Spinal cord (tissue), 10 donors: ENCODE measurements around the gene AP2A2. TPM values are rescaled to one million over a fixed set of nuclear protein-coding genes. Genes with fewer than 3 reads are reported as not detected.

ENCODE experiments used
- DNase-seq, 6 donors: peaks; one replicate each; pipeline versions ENCODE4 v3.0.0 to v3.0.0-alpha.2; 2013 to 2015; ENCODE audit warnings: low spot score in 6 of 6, low read depth in 4 of 6
- H3K27ac ChIP-seq: one replicate; pipeline ENCODE4 v1.5.1; 2013; ENCODE audit warnings: low read depth, low read length, control low read depth
- H3K27me3 ChIP-seq: one replicate; pipeline ENCODE4 v1.6.1; 2013; ENCODE audit warnings: low read length; ENCODE audit not compliant: control insufficient read depth, insufficient read depth
- H3K36me3 ChIP-seq: one replicate; pipeline ENCODE4 v1.6.1; 2013; ENCODE audit warnings: low read length; ENCODE audit not compliant: control insufficient read depth, insufficient read depth
- H3K4me1 ChIP-seq: one replicate; pipeline ENCODE4 v1.6.1; 2013; ENCODE audit warnings: low read length; ENCODE audit not compliant: control insufficient read depth, insufficient read depth
- H3K4me3 ChIP-seq: one replicate; pipeline ENCODE4 v1.5.1; 2013; ENCODE audit warnings: low read depth, low read length, control low read depth
- H3K9me3 ChIP-seq: one replicate; pipeline ENCODE4 v1.6.1; 2013; ENCODE audit warnings: low read length; ENCODE audit not compliant: control insufficient read depth, insufficient read depth
- WGBS: methylation state at CpG from one replicate; pipeline ENCODE4 v1.1.5; 2013; ENCODE audit warnings: missing lambda C conversion rate; ENCODE audit not compliant: insufficient coverage; 5-methylcytosine and 5-hydroxymethylcytosine counted together
- polyA plus RNA-seq, 2 donors: library from polyadenylated mRNA; unstranded; fragments of 120-200 nt; gene quantifications; one replicate each; pipeline ENCODE4 v1.2.1, GENCODE V29; 2013; ENCODE audit not compliant: insufficient read length in 2 of 2
- total RNA-seq, 2 donors: library from RNA; depleted of rRNA in 1 of 2; stranded (reverse); fragments of 120-200 nt in 1 of 2; fragments of >200 nt in 1 of 2; gene quantifications; one replicate each; pipeline versions ENCODE4 v1.2.3 to v1.2.4, GENCODE V29; 2013 to 2014
- donor health status: healthy.

AP2A2 gene
- total and polyA plus RNA-seq, 4 donors: 46.4 to 132 (median 82.1) TPM

- H3K36me3 ChIP-seq: peaks cover 12% of the 10 kb centered on the region
- no peak overlapping the region for H3K4me3 ChIP-seq
- peaks cover 57% of the 10 kb centered on the region for H3K4me1 ChIP-seq
- no peaks in the 10 kb centered on the region for H3K27me3 ChIP-seq
- WGBS: 36% methylated on average over 10 of the region's 13 CpGs
- peak in 1 of 6 donors; percentile 47 for DNase-seq
- no peaks in the 10 kb centered on the region for H3K9me3 ChIP-seq
- no peak overlapping the region for H3K27ac ChIP-seq
These were observed 19.2 kb downstream of the AP2A2 start for GRCh38 chr11:944711-945470.

DNA sequence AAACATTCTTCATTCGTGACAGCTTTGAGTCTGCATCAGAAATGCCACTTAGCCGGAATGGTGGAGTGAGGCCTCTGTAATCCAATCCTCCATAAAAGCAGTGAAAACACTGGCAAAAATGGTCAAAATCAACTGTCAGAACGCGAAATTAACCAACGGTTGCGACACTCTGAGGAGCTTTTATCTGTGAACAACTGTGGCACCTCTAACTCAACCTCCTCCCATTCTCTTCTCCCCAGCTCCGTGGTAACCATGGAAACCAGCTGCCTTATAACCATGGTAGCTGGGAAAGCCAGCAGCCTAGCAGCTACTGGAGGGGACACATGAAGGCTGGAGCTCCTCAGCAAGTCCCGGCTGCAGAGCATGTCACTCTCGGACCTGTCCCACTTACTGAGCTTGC, 20.3 kb downstream of the AP2A2 start:
- Histone ChIP-seq H3K27me3 (no peaks in the 10 kb centered on the region), H3K4me3 (no peak overlapping the region), H3K9me3 (no peaks in the 10 kb centered on the region), H3K27ac (peak overlapping the region; percentile 61), H3K4me1 (peaks cover 49% of the 10 kb centered on the region), H3K36me3 (peaks cover 17% of the 10 kb centered on the region)
- DNase-seq: peak in 5 of 6 donors; percentile 77 to 97 (median 84)
- 1% methylated on average over 7 of the region's 9 CpGs for WGBS

- no peak for DNase-seq
- H3K36me3 ChIP-seq: peaks cover 17% of the 10 kb centered on the region
- no CpG with 5 or more reads among the region's 4 CpGs for WGBS
- no peak overlapping the region for H3K27ac ChIP-seq
- H3K27me3 ChIP-seq: no peaks in the 10 kb centered on the region
- H3K4me1 ChIP-seq: peaks cover 47% of the 10 kb centered on the region
- no peak overlapping the region for H3K4me3 ChIP-seq
- no peaks in the 10 kb centered on the region for H3K9me3 ChIP-seq
These were observed 22.1 kb downstream of the AP2A2 start for GRCh38 chr11:947744-948143.

- Histone ChIP-seq H3K27ac (no peak overlapping the region), H3K4me3 (no peak overlapping the region)
These were observed 25.8 kb downstream of the AP2A2 start for GRCh38 chr11:951507-951906.

GRCh38 chr11:952406-953385, 27.0 kb downstream of the AP2A2 start:
- peak in 4 of 6 donors; percentile 46 to 79 (median 64) for DNase-seq
- H3K36me3 ChIP-seq: peaks cover 9% of the 10 kb centered on the region
- H3K4me3 ChIP-seq: no peak overlapping the region
- no peaks in the 10 kb centered on the region for H3K9me3 ChIP-seq
- peak overlapping the region; percentile 70 for H3K27ac ChIP-seq
- WGBS: 44% methylated on average over 15 of the region's 18 CpGs
- H3K4me1 ChIP-seq: peaks cover 36% of the 10 kb centered on the region
- no peaks in the 10 kb centered on the region for H3K27me3 ChIP-seq

More at GRCh38 chr11:951507-951906, 25.8 kb downstream of the AP2A2 start:
- Histone ChIP-seq H3K9me3 (no peaks in the 10 kb centered on the region), H3K27me3 (no peaks in the 10 kb centered on the region), H3K4me1 (peaks cover 44% of the 10 kb centered on the region), H3K36me3 (peaks cover 14% of the 10 kb centered on the region)
- WGBS: 98% methylated on average over 6 of the region's 9 CpGs
- no peak for DNase-seq

DNA sequence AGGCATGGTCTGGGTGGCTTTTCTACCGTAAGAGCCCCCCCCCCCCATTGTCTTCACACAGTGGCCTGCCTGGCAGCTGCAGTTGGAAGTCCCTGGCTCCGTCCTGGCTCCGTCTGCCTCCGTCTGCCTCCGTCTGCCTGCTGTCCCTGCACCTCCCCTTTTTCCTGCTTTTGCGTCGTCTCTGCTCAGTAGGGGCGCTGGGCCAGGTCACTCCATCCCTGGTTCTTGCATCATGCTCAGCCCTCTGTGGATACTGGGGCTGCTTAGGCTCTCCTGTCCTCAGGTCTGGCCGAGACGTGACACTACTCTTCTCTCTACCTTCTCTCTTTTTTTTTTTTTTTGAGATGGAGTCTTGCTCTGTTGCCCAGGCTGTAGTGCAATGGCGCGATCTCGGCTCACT, 27.8 kb downstream of the AP2A2 start:
- no peaks in the 10 kb centered on the region for H3K27me3 ChIP-seq
- peaks cover 36% of the 10 kb centered on the region for H3K4me1 ChIP-seq
- DNase-seq: peak in 1 of 6 donors; percentile 44
- WGBS: 45% methylated on average over 10 of the region's 13 CpGs
- no peak overlapping the region for H3K4me3 ChIP-seq
- peaks cover 9% of the 10 kb centered on the region for H3K36me3 ChIP-seq
- H3K27ac ChIP-seq: no peak overlapping the region
- H3K9me3 ChIP-seq: no peaks in the 10 kb centered on the region

- Histone ChIP-seq H3K4me1 (peaks cover 36% of the 10 kb centered on the region), H3K9me3 (no peaks in the 10 kb centered on the region), H3K4me3 (no peak overlapping the region), H3K27me3 (no peaks in the 10 kb centered on the region), H3K36me3 (peaks cover 15% of the 10 kb centered on the region), H3K27ac (no peak overlapping the region)
- WGBS: 93% methylated on average over 3 of the region's 5 CpGs
- no peak for DNase-seq
These were observed 28.9 kb downstream of the AP2A2 start for GRCh38 chr11:954392-955153.

GRCh38 chr11:955154-956063, 29.7 kb downstream of the AP2A2 start:
- Histone ChIP-seq H3K9me3 (no peaks in the 10 kb centered on the region), H3K4me1 (peaks cover 36% of the 10 kb centered on the region), H3K27me3 (no peaks in the 10 kb centered on the region), H3K27ac (no peak overlapping the region), H3K4me3 (no peak overlapping the region), H3K36me3 (peaks cover 20% of the 10 kb centered on the region)
- WGBS: 70% methylated on average over 12 of the region's 15 CpGs
- peak in 1 of 6 donors; percentile 45 for DNase-seq
